GM19025 (cell line): ENCODE measurements around the gene CUTA.
"Not testable (repeated sequence)": the region's sequence is repeated elsewhere in the genome, so short reads cannot be mapped to it uniquely, and the experiment has no call there.

Experiments
- ATAC-seq: cut with Tn5 transposase; IDR thresholded peaks from one replicate; pipeline ENCODE4 v1.9.1; 2021; ENCODE audit warnings: mild to moderate bottlenecking, low read depth, moderate library complexity; ENCODE audit not compliant: unreplicated experiment

Gene CUTA

DNA sequence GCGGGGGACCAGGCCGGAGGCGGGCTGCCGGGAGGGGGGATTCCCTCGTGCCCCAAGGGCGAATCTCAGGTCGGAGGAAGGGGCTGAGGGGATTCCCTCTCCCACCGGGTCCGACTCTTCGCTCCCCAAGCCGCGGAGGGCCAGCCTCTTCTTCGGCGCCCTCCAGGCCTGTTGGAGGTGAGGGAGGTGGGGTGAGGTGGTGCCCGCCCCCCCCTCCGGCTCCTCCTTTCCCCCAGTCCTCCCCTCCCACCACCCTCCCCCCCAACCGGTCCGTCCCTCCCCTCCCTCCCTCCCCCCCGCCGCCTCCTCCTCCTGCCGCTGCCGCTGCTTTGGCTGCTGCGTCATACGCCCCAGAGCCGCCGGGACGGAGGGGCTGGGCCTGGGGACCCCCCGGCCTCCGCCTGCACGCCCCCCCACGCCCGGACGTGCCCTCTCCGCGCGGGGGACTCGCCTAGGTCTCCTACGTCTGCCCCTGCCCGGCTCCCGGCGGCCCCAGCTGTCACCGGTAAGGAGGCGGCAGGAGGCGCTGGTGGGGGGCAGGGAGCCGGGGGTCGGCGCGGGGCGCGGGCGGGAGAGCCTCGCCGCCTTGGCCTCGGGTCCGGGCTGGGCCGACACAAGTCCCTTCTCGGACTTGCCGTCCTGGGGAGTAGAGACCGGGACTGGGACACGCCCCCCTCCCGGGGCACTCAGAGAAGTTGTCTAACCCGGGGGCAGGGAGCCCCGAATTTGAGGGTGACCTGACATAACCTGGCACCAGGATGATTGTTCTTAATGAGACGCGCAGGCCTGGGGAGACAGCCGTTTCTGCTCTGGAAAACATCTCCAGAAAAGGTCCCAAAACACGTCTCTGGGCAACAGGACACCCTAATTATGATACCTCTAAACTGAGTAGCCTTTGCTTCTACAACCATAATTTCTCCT lies 6.9 kb downstream of the CUTA start, which contains the start of gene PHF1:
TSS of gene PHF1 (plus strand) at position 304 of the 921 bp plus-strand sequence. CDS start 1,250 bp downstream, outside the sequence.
- peak; percentile 24 for ATAC-seq

DNA sequence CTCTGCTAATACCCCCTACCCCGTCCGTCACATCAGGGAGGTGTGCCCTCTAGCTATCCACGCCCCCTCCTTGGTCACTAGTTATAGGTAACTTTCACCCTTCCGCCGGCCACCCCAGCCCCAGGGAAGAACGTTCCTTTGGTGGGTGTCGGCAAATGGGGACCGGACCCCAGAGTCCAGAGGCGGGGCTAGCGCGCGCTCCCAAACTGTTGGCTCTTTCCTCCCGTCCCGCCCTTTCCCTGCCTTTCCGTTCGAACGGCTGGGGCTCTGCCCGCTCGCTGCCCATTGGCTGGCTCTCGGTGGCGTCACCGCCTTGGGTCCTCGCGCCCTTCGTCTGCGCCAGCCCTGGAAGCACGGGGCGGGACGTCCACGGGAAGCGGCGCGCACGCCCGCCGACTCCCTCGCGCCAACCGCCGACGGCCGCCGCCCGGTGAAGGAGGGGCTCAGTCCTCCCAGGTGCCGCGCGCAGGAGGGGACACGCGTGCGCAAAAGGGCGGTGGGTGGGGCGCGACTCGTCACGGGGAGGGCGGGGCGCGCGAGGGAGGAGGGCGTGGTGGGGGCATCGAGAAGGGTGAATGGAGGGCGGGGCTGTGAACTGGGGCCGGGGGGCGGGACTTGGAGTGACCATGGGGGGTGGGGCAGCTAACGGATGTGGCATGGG lies 7.7 kb downstream of the CUTA start:
- peak; percentile 85 for ATAC-seq

DNA sequence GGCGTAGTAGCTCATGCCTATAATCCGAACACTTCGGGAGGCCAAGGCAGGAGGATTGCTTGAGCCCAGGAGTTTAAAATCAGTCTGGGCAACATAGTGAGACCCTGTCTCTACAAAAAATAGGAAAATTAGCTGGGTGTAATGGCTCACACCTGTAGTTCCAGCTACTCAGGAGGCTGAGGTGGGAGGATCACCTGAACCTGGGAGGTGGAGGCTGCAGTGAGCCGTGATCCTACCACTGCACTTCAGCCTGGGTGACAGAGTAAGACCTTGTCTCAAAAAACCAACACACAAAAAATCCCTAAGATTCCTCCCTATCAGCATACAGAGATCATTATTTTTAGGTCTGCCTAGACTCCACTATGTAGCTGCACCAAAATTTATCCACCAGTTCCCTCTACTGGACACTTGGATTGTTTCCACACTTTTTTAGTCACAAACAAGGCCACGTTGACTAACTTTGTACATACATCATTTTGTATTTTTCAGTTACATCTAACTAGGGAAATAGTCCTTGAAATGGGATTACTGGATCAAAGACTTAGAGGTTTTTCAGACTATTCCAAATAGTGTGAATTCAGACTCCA lies 10.7 kb downstream of the CUTA start:
- no peak for ATAC-seq

DNA sequence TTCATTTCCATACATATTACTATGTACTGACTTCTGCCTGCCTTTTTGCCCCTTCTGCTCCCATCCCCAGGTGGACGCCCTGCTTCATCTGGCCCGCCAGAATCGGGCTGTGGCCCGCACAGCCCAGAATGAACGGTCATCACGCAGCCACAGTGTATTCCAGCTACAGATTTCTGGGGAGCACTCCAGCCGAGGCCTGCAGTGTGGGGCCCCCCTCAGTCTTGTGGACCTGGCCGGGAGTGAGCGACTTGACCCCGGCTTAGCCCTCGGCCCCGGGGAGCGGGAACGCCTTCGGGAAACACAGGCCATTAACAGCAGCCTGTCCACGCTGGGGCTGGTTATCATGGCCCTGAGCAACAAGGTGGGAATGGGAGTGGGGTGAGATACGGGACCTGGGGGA lies 11.8 kb downstream of the CUTA start:
- ATAC-seq, result no peak

DNA sequence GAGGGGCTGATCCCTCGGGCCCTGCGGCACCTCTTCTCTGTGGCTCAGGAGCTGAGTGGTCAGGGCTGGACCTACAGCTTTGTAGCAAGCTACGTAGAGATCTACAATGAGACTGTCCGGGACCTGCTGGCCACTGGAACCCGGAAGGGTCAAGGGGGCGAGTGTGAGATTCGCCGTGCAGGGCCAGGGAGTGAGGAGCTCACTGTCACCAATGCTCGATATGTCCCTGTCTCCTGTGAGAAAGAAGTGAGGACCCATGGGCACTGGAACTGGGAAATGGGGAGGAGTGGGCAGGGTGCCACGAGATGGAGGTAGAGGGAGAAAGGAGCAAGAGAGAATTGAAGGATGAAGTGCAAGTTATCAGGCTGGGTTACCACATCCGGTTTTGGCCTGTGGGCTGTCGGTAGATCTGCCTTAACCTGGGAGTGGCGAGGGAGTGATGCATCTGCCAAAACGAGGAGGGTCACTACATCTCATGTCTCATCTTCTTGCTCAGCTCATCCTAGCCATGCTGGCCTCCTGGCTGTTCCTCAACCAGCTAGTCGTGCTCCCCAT lies 12.4 kb downstream of the CUTA start:
- ATAC-seq, result no peak

DNA sequence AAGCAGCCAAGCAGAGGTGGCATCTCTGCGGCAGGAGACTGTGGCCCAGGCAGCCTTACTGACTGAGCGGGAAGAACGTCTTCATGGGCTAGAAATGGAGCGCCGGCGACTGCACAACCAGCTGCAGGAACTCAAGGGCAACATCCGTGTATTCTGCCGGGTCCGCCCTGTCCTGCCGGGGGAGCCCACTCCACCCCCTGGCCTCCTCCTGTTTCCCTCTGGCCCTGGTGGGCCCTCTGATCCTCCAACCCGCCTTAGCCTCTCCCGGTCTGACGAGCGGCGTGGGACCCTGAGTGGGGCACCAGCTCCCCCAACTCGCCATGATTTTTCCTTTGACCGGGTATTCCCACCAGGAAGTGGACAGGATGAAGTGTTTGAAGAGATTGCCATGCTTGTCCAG lies 13.0 kb downstream of the CUTA start:
- no peak for ATAC-seq

DNA sequence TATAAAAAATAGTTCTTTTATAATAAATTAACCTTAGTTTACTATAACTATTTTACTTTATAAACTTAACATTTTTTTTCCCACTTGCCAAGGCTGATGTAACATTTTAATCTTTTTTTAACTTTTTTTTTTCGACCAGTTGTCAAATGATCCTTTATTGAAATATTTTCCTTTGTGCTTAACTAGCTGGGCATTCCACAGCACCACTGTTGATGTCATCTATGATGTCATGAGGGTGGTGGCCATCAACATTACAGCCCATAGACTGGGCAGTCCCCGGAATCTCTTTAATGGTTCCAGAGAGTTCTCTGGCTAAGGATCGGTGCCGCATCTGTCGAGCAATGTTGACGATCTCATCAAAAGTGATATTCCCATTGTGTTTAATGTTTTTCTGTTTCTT lies 18.0 kb downstream of the CUTA start:
- ATAC-seq, result not testable (repeated sequence)

DNA sequence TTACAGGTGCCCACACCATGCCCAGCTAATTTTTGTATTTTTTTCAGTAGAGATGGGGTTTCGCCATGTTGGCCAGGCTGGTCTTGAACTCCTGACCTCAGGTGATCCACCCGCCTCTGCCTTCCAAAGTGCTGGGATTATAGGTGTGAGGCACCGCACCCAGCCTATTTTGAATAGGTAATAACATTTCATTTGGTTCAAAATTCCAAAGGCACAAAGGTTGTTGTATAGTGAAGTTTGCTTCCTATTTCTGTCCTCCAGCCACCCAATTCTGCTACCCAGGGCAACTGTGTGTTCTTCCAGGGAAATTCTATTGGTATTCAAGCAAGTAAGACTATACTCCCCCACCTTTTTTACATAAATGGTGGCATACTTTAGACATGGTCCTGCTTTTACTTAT lies 19.3 kb downstream of the CUTA start:
- ATAC-seq, result not testable (repeated sequence)

DNA sequence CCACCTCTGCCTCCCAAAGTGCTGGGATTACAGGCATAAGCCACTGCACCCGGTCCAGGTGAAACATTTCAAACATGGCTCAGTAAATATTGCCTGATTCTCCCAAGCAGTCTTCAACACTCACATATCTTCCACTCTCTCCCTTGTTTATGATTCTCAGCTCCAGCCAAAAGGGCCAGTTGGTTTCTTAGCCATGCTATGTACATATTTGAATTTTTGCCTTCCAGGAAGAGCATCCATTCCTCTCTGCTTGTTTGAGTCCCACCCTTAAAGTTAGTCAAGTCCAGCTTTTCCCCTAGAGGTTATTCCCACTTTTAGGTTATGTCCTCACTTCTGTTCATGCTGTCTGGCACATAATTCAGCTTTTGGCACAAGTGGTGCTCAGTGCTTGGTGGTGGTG lies 20.4 kb downstream of the CUTA start:
- ATAC-seq, result no peak

DNA sequence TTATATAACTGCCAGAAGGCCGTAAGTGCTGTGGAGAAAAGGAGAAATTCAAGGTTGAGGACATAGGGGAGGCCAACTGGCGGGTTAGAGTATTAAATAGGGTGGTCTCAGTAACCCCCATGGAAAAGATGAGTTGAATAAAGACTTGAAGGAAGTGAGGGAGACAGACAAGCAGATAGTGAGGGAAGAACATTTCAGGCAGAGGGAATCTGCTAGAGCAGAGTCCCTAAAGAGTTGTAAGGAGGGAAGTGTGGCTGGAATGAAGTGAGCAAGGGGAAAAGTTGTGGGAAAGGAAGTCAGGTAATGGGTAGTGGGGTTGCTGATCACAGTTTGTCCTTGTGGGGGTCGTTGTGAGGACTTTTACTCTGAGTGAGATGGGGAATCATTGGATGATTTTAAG lies 24.9 kb downstream of the CUTA start:
- no peak for ATAC-seq

DNA sequence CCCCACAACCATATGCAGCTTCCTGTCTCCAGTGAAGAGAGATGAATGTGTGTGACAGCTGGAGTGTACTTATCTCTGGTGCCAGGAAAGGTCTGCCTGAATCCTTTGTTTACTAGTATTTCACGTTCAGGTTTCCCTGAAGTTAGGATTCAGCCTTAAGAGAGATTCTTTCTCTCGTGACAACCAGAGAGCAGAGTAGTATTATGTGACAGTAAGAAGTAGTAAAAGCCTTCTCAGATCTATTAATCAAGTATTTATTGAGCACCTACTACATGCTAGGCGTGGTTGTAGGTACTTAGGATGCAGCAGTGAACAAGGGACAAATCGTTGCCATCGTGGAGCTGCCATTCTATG lies 25.3 kb downstream of the CUTA start:
- no peak for ATAC-seq

DNA sequence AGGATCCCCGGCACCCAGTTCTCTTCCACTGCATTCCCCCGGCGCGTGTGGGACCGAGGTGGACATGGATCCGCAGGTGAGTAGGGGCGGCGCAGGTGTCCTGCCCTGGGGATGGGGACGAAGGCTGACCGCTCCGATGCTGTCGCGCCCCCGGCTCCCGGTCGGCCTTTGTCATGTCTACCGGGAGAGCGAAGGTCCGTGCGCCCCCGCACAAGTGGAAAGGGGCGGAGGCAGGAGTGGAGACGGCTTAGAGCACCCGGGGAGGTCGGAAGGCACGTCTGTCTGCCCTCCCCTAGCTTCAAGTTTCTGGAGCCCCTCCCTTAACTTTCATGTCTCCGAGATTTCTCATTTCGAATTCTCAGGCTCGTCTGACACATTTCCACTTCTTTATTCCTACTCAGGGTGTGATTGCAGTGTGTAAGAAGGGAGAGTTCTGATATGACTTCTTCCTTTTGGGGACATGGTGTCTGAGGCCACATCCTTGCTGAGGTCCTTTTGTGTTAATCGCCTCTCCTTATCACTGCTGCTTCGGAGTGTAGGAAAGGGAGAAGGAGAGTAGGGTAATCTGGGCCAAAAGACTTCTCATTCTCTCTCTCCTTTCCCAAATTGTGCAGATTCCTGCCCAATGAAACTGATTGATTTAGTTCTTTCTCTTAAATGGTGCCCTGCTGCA lies 25.8 kb downstream of the CUTA start:
- no peak for ATAC-seq

DNA sequence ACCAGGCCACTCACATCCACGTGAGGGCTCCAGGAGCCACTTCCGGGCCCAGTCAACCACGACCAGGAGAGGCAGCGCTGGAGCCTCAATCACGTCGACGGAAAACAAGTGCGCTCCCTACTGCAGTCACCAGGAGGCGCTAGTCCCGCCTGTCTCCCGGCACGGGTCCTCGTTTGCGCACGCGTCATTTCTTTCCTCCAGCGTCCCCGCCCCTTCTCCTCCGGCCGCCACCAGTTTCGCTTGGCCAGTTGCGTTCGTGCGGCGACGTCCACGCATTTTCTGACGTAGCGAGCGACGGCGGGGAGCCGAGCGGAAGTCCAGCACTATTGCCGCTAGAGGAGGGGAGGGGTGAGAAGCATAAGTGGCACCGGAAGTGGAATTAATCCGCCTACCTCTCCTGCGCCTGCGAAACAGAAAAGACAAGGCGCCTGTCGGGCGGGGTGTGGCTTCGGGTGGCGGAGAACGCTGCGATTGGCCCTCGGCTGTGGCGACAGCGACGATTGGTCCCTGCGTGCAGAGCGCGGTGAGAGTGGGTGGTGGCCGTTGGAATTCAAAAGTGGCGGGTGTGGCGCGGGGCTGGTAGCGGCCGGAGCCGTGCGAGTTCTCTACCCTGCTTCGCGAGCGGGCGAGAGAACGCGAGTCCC lies 26.5 kb downstream of the CUTA start, which contains the start of gene KIFC1:
TSS of gene KIFC1 (plus strand) at position 546 of the 644 bp plus-strand sequence. CDS start 163 bp downstream, outside the sequence.
- ATAC-seq, result peak; percentile 87

DNA sequence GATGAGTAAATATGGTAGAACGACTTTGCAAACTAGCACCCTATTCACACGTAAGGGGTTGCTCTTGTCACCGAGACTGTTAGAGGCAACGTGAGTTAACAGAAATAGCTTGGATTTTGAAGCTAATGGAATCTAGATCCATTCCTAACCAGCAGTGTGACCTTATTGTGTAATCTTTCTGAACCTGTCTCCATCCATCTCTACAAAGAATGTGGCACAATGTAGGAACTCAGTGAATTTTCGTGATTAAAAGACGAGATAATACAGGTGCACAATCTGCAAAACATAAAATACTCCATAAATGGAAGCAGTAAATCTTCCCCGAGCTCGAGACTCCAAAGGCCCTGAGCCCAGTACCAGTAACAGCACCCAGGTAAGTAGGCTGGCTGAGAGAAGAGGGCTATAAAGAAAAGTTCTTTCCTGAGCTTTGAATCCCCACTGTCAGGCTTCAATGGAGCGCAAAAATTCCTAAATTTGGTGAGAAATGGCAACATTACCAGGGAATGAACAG lies 27.1 kb downstream of the CUTA start:
- no peak for ATAC-seq

DNA sequence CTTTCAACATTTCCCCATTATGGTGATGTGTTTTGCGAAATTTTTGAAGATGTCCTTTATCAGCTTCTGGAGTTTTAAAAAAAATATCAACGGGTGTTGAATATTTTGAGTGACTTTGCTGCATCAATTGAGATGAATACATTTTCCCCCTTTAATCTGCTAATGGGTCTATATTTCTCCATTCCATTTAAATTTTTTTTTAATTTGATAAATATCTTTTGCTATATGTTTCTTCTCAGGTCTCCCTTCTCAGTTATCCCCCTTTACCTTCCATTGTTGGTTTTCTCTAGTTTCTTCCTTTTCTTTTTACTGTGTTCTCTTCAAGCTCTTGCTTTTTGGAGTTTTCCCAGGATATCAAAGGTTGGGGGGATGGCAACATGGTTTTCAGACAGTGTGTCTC lies 27.7 kb downstream of the CUTA start:
- ATAC-seq, result no peak

DNA sequence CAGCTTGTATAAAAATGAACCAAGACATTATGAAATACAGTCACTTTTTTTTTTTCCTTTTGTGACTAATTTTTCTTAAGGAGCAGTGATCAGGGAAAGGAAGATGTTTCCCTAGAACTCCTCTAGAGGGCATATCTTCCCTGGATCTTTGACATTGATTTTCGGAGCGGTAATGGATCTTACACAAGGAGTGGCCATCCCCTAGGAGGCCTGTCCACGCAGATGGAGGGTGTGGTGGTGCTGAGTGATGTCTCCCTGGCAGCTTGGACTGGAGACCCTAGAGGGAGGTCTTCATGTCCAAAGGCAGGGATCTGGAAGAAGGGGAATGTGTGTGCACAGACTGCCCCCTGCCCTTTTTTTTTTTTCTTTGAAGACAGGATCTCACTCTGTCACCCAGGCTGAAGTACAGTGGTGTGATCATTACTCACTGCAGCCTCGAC lies 33.3 kb downstream of the CUTA start:
- no peak for ATAC-seq

DNA sequence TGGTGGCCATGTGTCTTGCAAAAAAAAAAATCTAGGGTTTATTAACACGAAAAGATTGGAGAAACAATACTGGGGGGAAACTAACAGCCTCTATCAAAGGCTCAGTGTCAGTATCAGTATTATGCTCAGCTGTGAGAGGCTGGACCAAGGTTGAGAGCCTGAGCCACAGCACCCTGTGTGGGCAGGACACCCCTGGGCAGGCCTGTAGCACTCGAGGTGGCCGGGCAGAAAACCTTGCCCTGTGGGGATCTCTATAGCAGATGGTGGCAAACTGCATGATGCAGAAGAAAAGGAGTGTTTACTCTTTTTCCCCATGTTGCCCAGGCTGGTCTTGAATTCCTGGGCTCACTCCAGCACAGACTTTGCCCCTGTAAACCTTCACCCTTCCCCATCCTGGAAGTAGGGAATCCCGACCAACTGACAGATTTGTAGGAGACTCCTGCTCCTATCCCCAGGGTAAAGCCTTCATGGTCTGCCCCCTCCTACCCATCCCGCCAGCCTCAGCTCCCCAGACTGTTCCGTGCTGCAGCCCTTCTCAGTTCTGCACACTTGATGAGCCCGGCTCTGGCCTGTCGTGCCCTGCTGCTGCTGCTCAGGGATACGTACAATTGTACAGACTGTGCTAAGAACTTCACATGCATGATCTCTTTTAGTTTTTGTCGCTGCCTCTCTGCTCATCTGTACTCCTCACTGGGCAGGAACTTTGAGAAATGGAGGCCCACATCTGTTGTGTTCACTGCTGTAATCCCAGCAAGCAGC lies 34.3 kb downstream of the CUTA start:
- ATAC-seq, result no peak

DNA sequence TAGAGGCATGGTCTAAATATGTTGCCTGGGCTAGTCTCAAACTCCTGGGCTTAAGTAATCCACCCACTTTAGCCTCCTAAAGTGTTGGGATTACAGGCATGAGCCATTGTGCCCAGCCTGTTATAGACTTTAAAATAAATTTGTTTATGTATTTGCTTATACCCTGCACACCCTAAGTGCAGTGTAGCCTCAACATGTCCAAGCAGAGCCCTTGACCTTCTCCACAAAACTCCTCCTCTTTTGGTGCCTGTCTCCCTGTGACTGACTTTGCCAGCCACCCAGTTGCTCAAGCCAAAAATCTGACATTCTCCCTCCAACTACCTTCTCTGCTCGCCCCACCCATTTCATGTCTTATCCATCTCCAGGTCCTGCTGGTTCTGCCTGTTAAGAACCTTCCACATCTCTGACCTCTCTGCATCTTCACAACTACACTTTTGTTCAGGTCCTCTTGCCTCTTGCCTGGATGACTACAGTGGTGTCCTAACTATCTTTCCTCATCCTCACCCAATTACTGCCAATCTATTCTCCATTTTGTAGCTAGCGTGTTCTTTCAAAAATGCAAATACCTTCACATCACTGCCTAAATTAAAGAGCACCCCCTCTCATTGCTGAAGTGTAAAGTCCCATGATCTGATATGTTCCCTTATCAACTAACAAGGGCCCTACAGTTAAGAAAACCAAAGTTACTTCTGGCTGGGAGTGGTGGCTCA lies 37.5 kb downstream of the CUTA start:
- ATAC-seq, result no peak
